HepG2 (cell line): ENCODE results near the gene KCTD13. TPM values are rescaled to one million over a fixed set of nuclear protein-coding genes. Genes with fewer than 3 reads are reported as not detected.
A peak's percentile ranks its signal among the peaks of the same experiment; 100 is the strongest.

Source experiments
- ATAC-seq: fragments of 200-7000 bp; cut with Tn5 transposase; 3 replicates; pipeline ENCODE4 v1.9.1; 2020; ENCODE audit warnings: mild to moderate bottlenecking, moderate library complexity
- BruUV-seq: library from RNA; stranded (reverse); fragments of 400-500 nt; replicated peaks from 2 replicates; lab custom pipeline; 2021; lab: Mats Ljungman, UMichigan
- CTCF ChIA-PET: fragments of 300-600 bp; formaldehyde crosslinking; extraction: SDS; loops from one replicate; lab custom pipeline; 2021; ENCODE audit warnings: low total read pairs, inconsistent platforms, low intra/inter-chr PET ratio; lab: Yijun Ruan, JAX
- POLR2A ChIA-PET: fragments of 350-600 bp; sonication (Branson Sonifier 250); formaldehyde crosslinking; loops from one replicate; lab custom pipeline; 2020; ENCODE audit warnings: antibody characterized with exemption, inconsistent platforms; lab: Yijun Ruan, JAX
- DNase-seq: peaks from one replicate; pipeline ENCODE4 v3.0.0-alpha.2; 2015; ENCODE audit warnings: low spot score
- FAIRE-seq: peaks from 3 replicates; lab custom pipeline; 2011; peaks lifted over from hg19 to GRCh38; lab: Jason Lieb, UNC
- H2AFZ ChIP-seq: one replicate; pipeline ENCODE4 v1.6.1; 2011; ENCODE audit warnings: low read length, inconsistent platforms
- H3K27ac ChIP-seq: fragments of 300-600 bp; 3 replicates; pipeline ENCODE4 v1.8.0; 2011; ENCODE audit warnings: mixed run types, mild to moderate bottlenecking, mixed read lengths, low read length, inconsistent platforms; ENCODE audit not compliant: insufficient read depth; ENCODE audit errors: extremely low read length
- H3K27me3 ChIP-seq, 2 experiments: fragments of 200-600 bp in 1 of 2; 2 replicates in 1 of 2; 3 replicates in 1 of 2; pipeline versions ENCODE4 v1.6.0 to v1.8.0; 2011; ENCODE audit warnings: low read length in 2 of 2, mild to moderate bottlenecking in 2 of 2, moderate library complexity in 2 of 2, inconsistent platforms in 1 of 2; ENCODE audit not compliant: insufficient read depth in 2 of 2, control insufficient read depth in 1 of 2
- H3K36me3 ChIP-seq, 2 experiments: fragments of 200-600 bp in 1 of 2; replicated peaks in 1 of 2; 2 replicates in 1 of 2; 3 replicates in 1 of 2; pipeline versions ENCODE4 v1.5.1 to v1.8.0; 2011; ENCODE audit warnings: low read length in 2 of 2, inconsistent platforms in 1 of 2; ENCODE audit not compliant: insufficient read depth in 2 of 2, control insufficient read depth in 1 of 2
- H3K4me1 ChIP-seq: 2 replicates; pipeline ENCODE4 v1.5.1; 2012; ENCODE audit warnings: low read length, inconsistent platforms; ENCODE audit not compliant: insufficient read depth
- H3K4me2 ChIP-seq: 2 replicates; pipeline ENCODE4 v1.6.0; 2011; ENCODE audit warnings: low read depth, low read length, inconsistent platforms
- H3K4me3 ChIP-seq, 3 experiments: fragments of 200-600 bp in 1 of 3; sonication (generic), shearing (Covaris generic) in 1 of 3; replicated peaks in 1 of 3; 2 replicates each; pipeline ENCODE4 v1.5.1; 2011 to 2016; ENCODE audit warnings: low read length in 3 of 3, inconsistent platforms in 2 of 3, low read depth in 2 of 3, mild to moderate bottlenecking in 2 of 3, control low read depth in 1 of 3, mixed read lengths in 1 of 3; ENCODE audit not compliant: insufficient read depth in 1 of 3
- H3K79me2 ChIP-seq: one replicate; pipeline ENCODE4 v1.6.1; 2011; ENCODE audit warnings: low read length, inconsistent platforms; ENCODE audit not compliant: insufficient read depth
- H3K9ac ChIP-seq: 2 replicates; pipeline ENCODE4 v1.6.0; 2011; ENCODE audit warnings: mild to moderate bottlenecking, low read depth, low read length, inconsistent platforms; ENCODE audit not compliant: insufficient read depth
- H3K9me3 ChIP-seq: 2 replicates; pipeline ENCODE4 v1.5.1; 2012; ENCODE audit warnings: mild to moderate bottlenecking, low read length
- H4K20me1 ChIP-seq: 2 replicates; pipeline ENCODE4 v1.6.0; 2011; ENCODE audit warnings: inconsistent platforms, mild to moderate bottlenecking, low read length, moderate library complexity; ENCODE audit not compliant: insufficient read depth
- ATRX ChIP-seq: sonication (generic); formaldehyde crosslinking; IDR thresholded peaks from 2 replicates; pipeline ENCODE4 v1.4.0; 2020; ENCODE audit warnings: missing genetic modification reagents, borderline replicate concordance
- CC2D1A ChIP-seq: sonication (generic); formaldehyde crosslinking; IDR thresholded peaks from 2 replicates; pipeline ENCODE4 v1.8.1; 2023; ENCODE audit warnings: mild to moderate bottlenecking, missing genetic modification reagents
- FOXJ3 ChIP-seq: sonication (generic); formaldehyde crosslinking; IDR thresholded peaks from 2 replicates; pipeline ENCODE4 v1.4.0; 2020; ENCODE audit warnings: missing genetic modification reagents, mild to moderate bottlenecking, borderline replicate concordance
- FOXM1 ChIP-seq: sonication (generic); formaldehyde crosslinking; IDR thresholded peaks from 2 replicates; pipeline ENCODE4 v1.5.0; 2020; ENCODE audit warnings: missing genetic modification reagents
- GTF3A ChIP-seq: sonication (generic); formaldehyde crosslinking; conservative IDR thresholded peaks from 2 replicates; pipeline ENCODE4 v1.4.0; 2020; ENCODE audit warnings: mild to moderate bottlenecking, missing genetic modification reagents
- NCOR1 ChIP-seq: fragments of 200-600 bp; sonication (generic); IDR thresholded peaks from 2 replicates; pipeline ENCODE4 v1.7.0; 2017; ENCODE audit warnings: antibody characterized with exemption, low read length, borderline replicate concordance
- POLR2AphosphoS5 ChIP-seq: IDR thresholded peaks from 2 replicates; pipeline ENCODE4 v1.6.1; 2012; ENCODE audit warnings: low read depth, low read length
- POLR2G ChIP-seq: fragments of 200-400 bp; formaldehyde crosslinking; IDR thresholded peaks from 2 replicates; pipeline ENCODE4 v1.6.1; 2018; ENCODE audit warnings: mild to moderate bottlenecking, low read depth, low read length, moderate library complexity
- SIX1 ChIP-seq: sonication (generic); formaldehyde crosslinking; IDR thresholded peaks from 2 replicates; pipeline ENCODE4 v1.4.0; 2020; ENCODE audit warnings: missing genetic modification reagents, borderline replicate concordance
- TGIF2 ChIP-seq: IDR thresholded peaks from 2 replicates; pipeline ENCODE4 v1.6.1; 2016; ENCODE audit warnings: control low read depth, missing compliant biosample characterization
- ZNF230 ChIP-seq: sonication (generic); formaldehyde crosslinking; IDR thresholded peaks from 2 replicates; pipeline ENCODE4 v1.4.0; 2020; ENCODE audit warnings: mild to moderate bottlenecking, missing genetic modification reagents
- ZNF256 ChIP-seq: sonication (generic); formaldehyde crosslinking; conservative IDR thresholded peaks from 2 replicates; pipeline ENCODE4 v1.4.0; 2020; ENCODE audit warnings: missing genetic modification reagents
- ZNF543 ChIP-seq: sonication (generic); formaldehyde crosslinking; IDR thresholded peaks from 2 replicates; pipeline ENCODE4 v1.4.0; 2020; ENCODE audit warnings: mild to moderate bottlenecking, missing genetic modification reagents
- ZNF816 ChIP-seq: sonication (generic); formaldehyde crosslinking; IDR thresholded peaks from 2 replicates; pipeline ENCODE4 v1.8.0; 2022; ENCODE audit warnings: missing genetic modification reagents, mild to moderate bottlenecking, borderline replicate concordance
- WGBS: methylation state at CpG from one replicate; pipeline ENCODE4 v1.1.6; 2017; ENCODE audit warnings: low lambda C conversion rate; 5-methylcytosine and 5-hydroxymethylcytosine counted together
- in situ Hi-C: cut with HindIII; loops from 2 replicates; pipeline ENCODE4 v1.10.0; 2017; ENCODE audit warnings: low pct_unique_long_range_greater_than_20kb; ENCODE audit not compliant: extremely low pct_ligation_motif_present
- intact Hi-C: fragments of 100-400 bp; cut with micrococcal nuclease; formaldehyde crosslinking; loops from one replicate; pipeline ENCODE4 v1.10.0; 2022; ENCODE audit not compliant: unreplicated experiment
- polyA plus RNA-seq, 8 experiments: library from polyadenylated mRNA; depleted of rRNA in 3 of 8; stranded (reverse) in 7 of 8; unstranded in 1 of 8; fragments of >200 nt; fragmentation: Illumina TruSeq in 4 of 8; extraction: Trizol in 4 of 8; gene quantifications; 2 replicates each; pipeline versions ENCODE4 v1.2.1 to v1.2.3, GENCODE V29; 2011 to 2016; ENCODE audit warnings: low read depth in 4 of 8, missing spikeins in 1 of 8, mixed read lengths in 1 of 8; ENCODE audit not compliant: insufficient read depth in 1 of 8
- total RNA-seq, 5 experiments: library from RNA; depleted of rRNA; stranded (reverse); fragments of >200 nt; fragmentation: Illumina TruSeq; extraction: Trizol; gene quantifications; 2 replicates each; pipeline ENCODE4 v1.2.3, GENCODE V29; 2016; ENCODE audit warnings: low read depth in 1 of 5
- TF ChIP-seq, protein P1 (sequence below): sonication (generic); formaldehyde crosslinking; IDR thresholded peaks from 2 replicates; pipeline ENCODE4 v1.9.0; 2021; ENCODE audit warnings: missing genetic modification reagents, mild to moderate bottlenecking, borderline replicate concordance
- TF ChIP-seq, protein P2 (sequence below): sonication (generic); formaldehyde crosslinking; IDR thresholded peaks from 2 replicates; pipeline ENCODE4 v1.9.0; 2021; ENCODE audit warnings: missing genetic modification reagents, borderline replicate concordance
- TF ChIP-seq, protein P3 (sequence below): sonication (generic); formaldehyde crosslinking; conservative IDR thresholded peaks from 2 replicates; pipeline ENCODE4 v1.4.0; 2020; ENCODE audit warnings: missing genetic modification reagents
- TF ChIP-seq, protein P4 (sequence below): sonication (generic); formaldehyde crosslinking; IDR thresholded peaks from 2 replicates; pipeline ENCODE4 v1.5.0; 2020; ENCODE audit warnings: missing genetic modification reagents

KCTD13 gene
- total and polyA plus RNA-seq, 2 of the 13 experiments (the other 11 are each of a cell fraction or from before 2014, with no cell fraction given) = 6.3 to 14.7 TPM

DNA sequence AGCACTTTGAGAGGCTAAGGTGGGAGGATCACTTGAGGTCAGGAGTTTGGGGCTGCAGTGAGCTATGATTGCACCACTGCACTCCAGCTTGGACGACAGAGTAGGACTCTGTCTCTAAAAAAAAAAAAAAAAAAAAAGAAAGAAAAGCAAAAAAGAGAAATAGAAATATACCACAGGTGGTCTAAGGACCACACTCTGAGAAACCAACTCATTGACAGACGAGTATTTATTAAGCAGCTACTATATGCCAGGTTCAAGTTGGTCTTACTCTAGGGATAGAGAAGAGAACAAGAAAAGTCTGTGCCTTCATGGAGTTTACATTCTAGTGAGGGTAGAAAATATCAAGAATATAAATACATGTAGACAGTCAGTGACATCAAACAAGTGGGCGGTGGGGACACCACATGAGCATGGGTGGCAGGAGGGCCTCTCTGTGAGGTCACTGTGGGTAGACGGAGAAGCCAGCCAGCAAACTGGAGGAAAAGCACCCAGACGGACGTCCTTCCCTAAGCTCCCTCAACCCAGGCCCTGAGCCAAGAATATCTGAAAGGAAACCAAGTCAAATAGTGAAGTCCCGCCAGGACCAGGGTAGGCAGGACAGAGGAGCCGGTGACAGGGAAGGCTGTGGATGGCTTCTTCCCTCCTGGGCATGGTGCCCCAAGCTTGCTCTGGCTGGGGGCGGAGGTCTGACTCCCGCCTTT is 67.7 kb downstream of the KCTD13 start (continued):
- TF ChIP-seq, protein P1, sequence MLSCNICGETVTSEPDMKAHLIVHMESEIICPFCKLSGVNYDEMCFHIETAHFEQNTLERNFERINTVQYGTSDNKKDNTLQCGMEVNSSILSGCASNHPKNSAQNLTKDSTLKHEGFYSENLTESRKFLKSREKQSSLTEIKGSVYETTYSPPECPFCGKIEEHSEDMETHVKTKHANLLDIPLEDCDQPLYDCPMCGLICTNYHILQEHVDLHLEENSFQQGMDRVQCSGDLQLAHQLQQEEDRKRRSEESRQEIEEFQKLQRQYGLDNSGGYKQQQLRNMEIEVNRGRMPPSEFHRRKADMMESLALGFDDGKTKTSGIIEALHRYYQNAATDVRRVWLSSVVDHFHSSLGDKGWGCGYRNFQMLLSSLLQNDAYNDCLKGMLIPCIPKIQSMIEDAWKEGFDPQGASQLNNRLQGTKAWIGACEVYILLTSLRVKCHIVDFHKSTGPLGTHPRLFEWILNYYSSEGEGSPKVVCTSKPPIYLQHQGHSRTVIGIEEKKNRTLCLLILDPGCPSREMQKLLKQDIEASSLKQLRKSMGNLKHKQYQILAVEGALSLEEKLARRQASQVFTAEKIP (CRISPR knock-in tag) = no peak
- no peak for TF ChIP-seq ZNF230 (CRISPR knock-in tag)

DNA sequence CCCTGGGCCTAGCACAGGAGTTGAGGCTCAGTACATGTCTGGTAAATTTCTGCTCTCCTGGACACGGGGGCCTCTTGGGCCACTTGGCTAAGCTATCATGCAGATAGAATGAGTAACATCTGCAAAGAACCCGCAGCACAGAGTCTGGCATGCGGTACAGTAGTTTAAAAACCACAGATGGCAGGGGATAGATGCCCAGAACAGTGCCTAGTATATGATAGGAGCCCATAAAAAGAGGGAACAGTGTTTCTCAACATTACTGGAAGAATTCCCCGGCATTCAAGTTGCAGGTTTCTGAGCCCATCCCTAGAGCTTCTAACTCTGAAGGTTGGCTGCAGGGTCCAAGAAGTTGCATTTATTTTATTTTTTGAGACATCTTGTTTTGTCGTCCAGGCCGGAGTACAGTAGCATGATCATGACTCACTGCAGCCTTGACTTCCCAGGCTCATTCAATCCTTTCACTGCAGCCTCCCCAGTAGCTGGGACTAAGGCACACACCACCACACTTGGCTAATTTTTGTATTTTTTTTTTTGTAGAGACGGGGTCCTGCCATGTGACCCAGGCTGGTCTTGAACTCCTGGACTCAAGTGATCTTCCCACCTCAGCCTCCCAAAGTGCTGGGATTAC is 68.8 kb downstream of the KCTD13 start:
- H3K27me3 ChIP-seq = no peaks in the 10 kb centered on the region
- intact Hi-C loops = no loop called here
- TF ChIP-seq GTF3A (CRISPR knock-in tag) = no peak
- no peak for TF ChIP-seq NCOR1
- TF ChIP-seq ZNF256 (CRISPR knock-in tag) = no peak
- no peak for TF ChIP-seq SIX1 (CRISPR knock-in tag)
- no peak for TF ChIP-seq ZNF543 (CRISPR knock-in tag)
- TF ChIP-seq, protein P2, sequence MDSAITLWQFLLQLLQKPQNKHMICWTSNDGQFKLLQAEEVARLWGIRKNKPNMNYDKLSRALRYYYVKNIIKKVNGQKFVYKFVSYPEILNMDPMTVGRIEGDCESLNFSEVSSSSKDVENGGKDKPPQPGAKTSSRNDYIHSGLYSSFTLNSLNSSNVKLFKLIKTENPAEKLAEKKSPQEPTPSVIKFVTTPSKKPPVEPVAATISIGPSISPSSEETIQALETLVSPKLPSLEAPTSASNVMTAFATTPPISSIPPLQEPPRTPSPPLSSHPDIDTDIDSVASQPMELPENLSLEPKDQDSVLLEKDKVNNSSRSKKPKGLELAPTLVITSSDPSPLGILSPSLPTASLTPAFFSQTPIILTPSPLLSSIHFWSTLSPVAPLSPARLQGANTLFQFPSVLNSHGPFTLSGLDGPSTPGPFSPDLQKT (CRISPR knock-in tag) = no peak
- TF ChIP-seq POLR2AphosphoS5 = 0 out of 2 replicates have a peak, but pooled peaks have one; percentile 10
- TF ChIP-seq POLR2G = peak; percentile 32; the same call in 1 of the 2 replicates
- TF ChIP-seq, protein P3, sequence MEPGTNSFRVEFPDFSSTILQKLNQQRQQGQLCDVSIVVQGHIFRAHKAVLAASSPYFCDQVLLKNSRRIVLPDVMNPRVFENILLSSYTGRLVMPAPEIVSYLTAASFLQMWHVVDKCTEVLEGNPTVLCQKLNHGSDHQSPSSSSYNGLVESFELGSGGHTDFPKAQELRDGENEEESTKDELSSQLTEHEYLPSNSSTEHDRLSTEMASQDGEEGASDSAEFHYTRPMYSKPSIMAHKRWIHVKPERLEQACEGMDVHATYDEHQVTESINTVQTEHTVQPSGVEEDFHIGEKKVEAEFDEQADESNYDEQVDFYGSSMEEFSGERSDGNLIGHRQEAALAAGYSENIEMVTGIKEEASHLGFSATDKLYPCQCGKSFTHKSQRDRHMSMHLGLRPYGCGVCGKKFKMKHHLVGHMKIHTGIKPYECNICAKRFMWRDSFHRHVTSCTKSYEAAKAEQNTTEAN = no peak
- no peak for TF ChIP-seq CC2D1A (CRISPR knock-in tag)
- TF ChIP-seq ZNF816 (CRISPR knock-in tag) = no peak
- TF ChIP-seq, protein P4, sequence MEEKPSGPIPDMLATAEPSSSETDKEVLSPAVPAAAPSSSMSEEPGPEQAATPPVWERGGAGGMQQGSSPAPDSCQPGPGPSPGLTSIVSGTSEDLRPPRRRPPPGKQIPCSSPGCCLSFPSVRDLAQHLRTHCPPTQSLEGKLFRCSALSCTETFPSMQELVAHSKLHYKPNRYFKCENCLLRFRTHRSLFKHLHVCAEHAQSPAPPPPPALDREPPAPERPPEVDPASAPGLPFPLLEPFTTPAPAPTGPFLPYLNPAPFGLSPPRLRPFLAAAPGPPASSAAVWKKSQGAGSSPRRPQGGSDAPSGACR (CRISPR knock-in tag) = no peak
- no peak for TF ChIP-seq FOXM1 (CRISPR knock-in tag)
- no peak for TF ChIP-seq TGIF2 (CRISPR knock-in tag)
- no peak for TF ChIP-seq FOXJ3 (CRISPR knock-in tag)
- TF ChIP-seq ATRX = no peak
- H3K9me3 ChIP-seq = no peaks in the 10 kb centered on the region
- peaks cover 6 to 13% of the 10 kb centered on the region in 2 experiments; a peak in 4 of 5 replicates for H3K36me3 ChIP-seq
- no TSS peak for BruUV-seq
- H3K9ac ChIP-seq = no peak overlapping the region
- H3K79me2 ChIP-seq = peaks cover 9% of the 10 kb centered on the region
- no peak for FAIRE-seq
- POLR2A ChIA-PET = interaction anchor here (0.7 to 2.9 kb wide), 6 partner anchors 9 to 49 kb away, joined by 3 to 6 read pairs (median 6); partner anchors contain the start of genes ASPHD1, PAGR1 and SEZ6L2
- H4K20me1 ChIP-seq = no peaks in the 10 kb centered on the region; the same call in 1 of the 2 replicates
- WGBS = 81% methylated on average over 7 of the region's 7 CpGs
- DNase-seq = no peak
- no peak overlapping the region for H2AFZ ChIP-seq
- no peak overlapping the region for H3K4me3 ChIP-seq
- in situ Hi-C loops = no loop called here
- no peak overlapping the region for H3K27ac ChIP-seq
- CTCF ChIA-PET = no interaction called here
- no peak for ATAC-seq
- H3K4me2 ChIP-seq = no peak overlapping the region
- peaks cover 16% of the 10 kb centered on the region for H3K4me1 ChIP-seq
